GM12875 (cell line): Measurements from ENCODE around the gene FOXN3.
"Not testable (repeated sequence)": the region's sequence is repeated elsewhere in the genome, so short reads cannot be mapped to it uniquely, and the experiment has no call there.

Experiments used
- H3K4me3 ChIP-seq: one replicate; pipeline ENCODE4 v1.5.1; 2011; ENCODE audit warnings: low read depth, low read length, control low read depth
- TF ChIP-seq, protein P1 (sequence below): IDR thresholded peaks from 2 replicates; pipeline ENCODE4 v1.5.1; 2011; ENCODE audit warnings: low read depth, mild to moderate bottlenecking, control low read depth, inconsistent platforms, low read length, moderate library complexity, borderline replicate concordance; ENCODE audit not compliant: insufficient read depth

The FOXN3 gene

DNA sequence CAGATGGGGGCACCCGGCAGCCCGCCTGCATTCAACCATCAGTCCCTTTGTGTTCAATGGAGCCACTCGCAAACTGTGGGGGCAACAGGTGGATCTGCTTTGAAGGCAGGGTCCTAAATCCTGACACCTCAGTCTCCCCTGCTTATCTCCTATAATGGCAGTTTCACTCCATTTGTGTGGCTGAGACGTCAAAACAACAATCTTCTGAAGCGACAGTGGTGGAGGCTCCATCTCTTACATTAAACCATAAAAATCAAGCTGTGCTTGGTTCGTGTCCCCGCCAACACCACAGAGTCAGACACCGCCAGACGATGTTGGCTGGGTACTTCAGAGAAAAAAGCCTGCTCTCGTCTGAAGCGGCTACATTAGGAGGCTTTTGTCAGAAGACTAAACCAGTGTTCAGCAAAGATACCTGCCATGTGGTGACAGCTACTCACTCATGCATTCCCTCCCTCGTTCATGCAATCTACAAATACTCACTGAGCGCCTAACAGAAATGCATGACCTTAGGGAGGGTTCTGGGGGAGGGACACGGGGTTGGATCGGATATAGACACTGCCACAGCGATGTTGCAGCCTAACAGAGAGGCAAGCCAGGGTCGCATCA is 253.9 kb downstream of the FOXN3 start:
- H3K4me3 ChIP-seq, result no peak overlapping the region
- TF ChIP-seq, protein P1, sequence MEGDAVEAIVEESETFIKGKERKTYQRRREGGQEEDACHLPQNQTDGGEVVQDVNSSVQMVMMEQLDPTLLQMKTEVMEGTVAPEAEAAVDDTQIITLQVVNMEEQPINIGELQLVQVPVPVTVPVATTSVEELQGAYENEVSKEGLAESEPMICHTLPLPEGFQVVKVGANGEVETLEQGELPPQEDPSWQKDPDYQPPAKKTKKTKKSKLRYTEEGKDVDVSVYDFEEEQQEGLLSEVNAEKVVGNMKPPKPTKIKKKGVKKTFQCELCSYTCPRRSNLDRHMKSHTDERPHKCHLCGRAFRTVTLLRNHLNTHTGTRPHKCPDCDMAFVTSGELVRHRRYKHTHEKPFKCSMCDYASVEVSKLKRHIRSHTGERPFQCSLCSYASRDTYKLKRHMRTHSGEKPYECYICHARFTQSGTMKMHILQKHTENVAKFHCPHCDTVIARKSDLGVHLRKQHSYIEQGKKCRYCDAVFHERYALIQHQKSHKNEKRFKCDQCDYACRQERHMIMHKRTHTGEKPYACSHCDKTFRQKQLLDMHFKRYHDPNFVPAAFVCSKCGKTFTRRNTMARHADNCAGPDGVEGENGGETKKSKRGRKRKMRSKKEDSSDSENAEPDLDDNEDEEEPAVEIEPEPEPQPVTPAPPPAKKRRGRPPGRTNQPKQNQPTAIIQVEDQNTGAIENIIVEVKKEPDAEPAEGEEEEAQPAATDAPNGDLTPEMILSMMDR, result no peak

DNA sequence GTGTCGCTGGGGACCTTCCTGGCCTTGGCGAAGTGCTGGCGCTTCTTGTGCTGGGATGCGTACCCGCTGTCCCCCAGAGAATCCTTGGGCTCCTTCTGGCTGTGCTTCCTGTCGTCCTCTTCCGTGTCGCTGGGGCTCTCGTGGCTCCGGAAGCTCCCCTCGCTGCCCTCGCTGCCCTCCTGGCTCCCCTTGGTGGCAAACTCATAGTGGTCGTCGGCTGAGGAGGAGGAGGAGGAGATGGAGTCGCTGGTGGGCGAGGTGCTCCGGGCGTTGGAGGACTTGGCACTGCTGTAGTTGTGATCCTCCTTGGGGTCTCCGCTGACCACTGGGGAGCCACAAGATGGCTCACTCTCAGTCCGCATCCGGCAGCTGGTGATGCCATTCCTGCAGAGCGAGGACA is 254.4 kb downstream of the FOXN3 start:
- H3K4me3 ChIP-seq, result no peak overlapping the region
- TF ChIP-seq, protein P1, result no peak

DNA sequence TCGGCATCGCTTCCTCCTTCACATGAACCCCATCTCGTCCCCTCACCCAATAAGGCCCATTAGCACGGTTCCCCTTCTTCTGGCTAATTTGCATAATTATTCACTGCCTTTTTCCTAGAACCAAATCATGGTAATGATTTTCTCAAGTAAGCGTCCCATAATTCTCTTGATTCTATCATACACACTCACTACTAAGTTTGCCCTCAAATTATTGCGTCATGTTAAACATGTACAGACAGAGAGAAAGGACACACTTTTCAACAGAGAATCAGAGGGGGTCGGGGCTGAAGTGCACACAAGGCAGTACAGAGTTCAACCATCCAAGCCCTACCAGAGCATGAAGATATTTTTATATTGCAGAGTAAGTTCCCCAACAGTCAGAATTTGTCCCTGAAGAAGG is 256.6 kb downstream of the FOXN3 start:
- no peak overlapping the region for H3K4me3 ChIP-seq
- TF ChIP-seq, protein P1, result no peak

DNA sequence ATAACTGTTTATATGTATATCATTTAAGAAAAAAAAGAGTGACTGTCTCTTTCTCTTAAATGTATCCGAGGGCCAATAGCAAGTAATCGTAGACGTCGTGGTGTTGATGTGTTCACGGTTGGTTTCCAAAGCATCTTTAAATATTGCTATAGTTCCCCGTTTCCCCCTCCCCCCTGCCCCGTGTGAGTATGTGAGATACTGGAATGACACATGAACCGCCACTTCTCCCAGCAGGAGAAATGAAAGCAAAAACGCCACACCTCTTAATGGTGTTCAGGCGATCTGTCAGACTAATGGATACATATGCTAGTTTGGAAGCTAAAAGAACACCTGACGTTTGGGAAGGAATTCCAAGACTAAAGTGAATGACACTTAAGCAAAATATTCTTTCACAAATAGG is 258.3 kb downstream of the FOXN3 start:
- TF ChIP-seq, protein P1, result no peak
- no peak overlapping the region for H3K4me3 ChIP-seq

DNA sequence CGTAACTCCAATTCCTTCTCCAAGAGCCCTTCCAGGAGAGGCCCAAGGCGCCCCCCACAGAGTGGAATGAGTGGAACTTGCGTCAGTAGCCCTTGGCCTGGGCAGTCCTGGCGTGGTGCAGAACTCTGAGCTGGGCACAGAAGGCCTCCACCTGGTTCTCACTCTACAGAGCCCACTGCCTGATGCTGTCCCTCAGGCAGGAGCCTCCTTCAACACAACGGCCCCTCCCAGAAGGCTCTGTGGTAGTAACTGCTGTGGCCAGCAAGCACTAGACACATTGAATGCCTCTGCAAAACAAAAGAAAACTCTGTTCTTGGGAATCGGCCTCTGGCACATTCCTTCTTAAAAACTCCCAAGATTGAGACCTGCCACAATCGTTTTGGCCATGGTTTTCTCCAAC is 258.9 kb downstream of the FOXN3 start:
- not testable (repeated sequence) for H3K4me3 ChIP-seq

DNA sequence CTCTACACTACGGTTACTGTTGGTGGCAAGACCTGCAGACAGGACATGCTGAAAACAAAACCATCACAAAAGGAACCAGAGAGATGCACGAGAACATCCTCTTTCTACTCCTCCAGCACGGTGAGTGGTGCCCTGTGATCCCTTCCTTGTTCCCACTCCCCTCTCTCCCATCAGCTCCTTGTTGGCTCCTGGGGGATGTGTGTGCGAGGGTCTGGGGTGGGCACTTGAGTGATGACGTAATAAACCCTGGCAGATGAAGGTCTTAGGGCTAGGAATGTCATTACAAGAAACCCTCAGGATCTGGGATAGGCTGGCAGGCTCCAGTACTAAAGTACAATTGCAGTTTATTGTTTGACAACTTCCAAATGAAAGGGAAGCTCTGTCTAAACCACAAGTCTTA is 261.5 kb downstream of the FOXN3 start:
- TF ChIP-seq, protein P1, result no peak
- no peak overlapping the region for H3K4me3 ChIP-seq

DNA sequence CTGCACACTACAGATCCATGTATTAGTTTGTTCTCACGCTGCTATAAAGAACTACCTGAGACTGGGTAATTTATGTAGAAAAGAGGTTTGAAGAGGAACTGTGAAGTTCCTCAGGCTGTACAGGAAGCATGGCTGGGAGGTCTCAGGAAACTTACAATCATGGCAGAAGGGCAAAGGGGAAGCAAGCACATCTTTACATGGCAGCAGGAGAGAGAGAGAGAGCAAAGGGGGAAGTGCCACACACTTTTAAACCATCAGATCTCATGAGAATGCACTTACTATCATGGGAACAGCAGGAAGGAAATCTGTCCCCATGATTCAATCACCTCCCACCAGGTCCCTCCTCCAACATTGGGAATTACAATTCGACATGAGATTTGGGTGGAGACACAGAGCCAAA is 265.3 kb downstream of the FOXN3 start:
- not testable (repeated sequence) for H3K4me3 ChIP-seq

DNA sequence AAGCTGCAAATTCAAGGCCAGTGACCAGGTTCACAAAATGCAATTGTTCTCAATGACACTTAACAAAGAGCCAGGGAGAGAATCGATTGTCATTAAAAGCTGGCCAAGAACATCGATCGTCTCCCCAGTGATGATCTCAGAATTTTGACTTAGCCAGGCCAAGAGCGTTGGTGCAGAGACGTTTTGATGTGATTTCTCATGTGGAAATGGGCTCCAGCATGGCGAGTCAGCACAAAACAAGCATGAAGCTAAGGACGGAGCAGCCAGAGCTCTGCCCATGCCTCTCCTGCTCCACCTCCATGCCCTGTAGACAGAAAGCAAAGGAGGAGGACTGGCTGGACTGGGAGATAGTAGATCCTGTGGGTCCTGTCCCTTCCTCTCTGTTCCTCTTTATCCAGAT is 270.8 kb downstream of the FOXN3 start:
- TF ChIP-seq, protein P1, result no peak

More for the DNA sequence above, 270.8 kb downstream of the FOXN3 start:
- H3K4me3 ChIP-seq, result no peak overlapping the region
